Large intestine (tissue), 3 donors: ENCODE results near the gene SMCO2. TPM values are rescaled to one million over a fixed set of nuclear protein-coding genes. Genes with fewer than 3 reads are reported as not detected.

Source experiments
- DNase-seq, 2 donors: peaks; one replicate each; pipeline versions ENCODE4 v3.0.0 to v3.0.0-alpha.2; 2013
- H3K27ac ChIP-seq: one replicate; pipeline ENCODE4 v1.5.1; 2013; ENCODE audit warnings: low read length
- H3K27me3 ChIP-seq: 2 replicates; pipeline ENCODE4 v1.6.1; 2013; ENCODE audit warnings: low read length; ENCODE audit not compliant: control insufficient read depth, insufficient read depth
- H3K36me3 ChIP-seq: 2 replicates; pipeline ENCODE4 v1.6.1; 2013; ENCODE audit warnings: low read length; ENCODE audit not compliant: control insufficient read depth, insufficient read depth
- H3K4me1 ChIP-seq: one replicate; pipeline ENCODE4 v1.6.1; 2013; ENCODE audit warnings: low read length; ENCODE audit not compliant: control insufficient read depth, insufficient read depth
- H3K4me3 ChIP-seq: one replicate; pipeline ENCODE4 v1.5.1; 2013; ENCODE audit warnings: low read length
- H3K9me3 ChIP-seq: one replicate; pipeline ENCODE4 v1.6.1; 2013; ENCODE audit warnings: mild to moderate bottlenecking, low read depth, low read length, moderate library complexity; ENCODE audit not compliant: control insufficient read depth
- WGBS: methylation state at CpG from one replicate; pipeline ENCODE4 v1.1.5; 2013; ENCODE audit warnings: low lambda C conversion rate; ENCODE audit not compliant: insufficient coverage; 5-methylcytosine and 5-hydroxymethylcytosine counted together
- polyA plus RNA-seq: library from polyadenylated mRNA; unstranded; fragments of 120-200 nt; gene quantifications from one replicate; pipeline ENCODE4 v1.2.1, GENCODE V29; 2013

The SMCO2 gene
- polyA plus RNA-seq, 1 donor: 0.25 TPM

DNA sequence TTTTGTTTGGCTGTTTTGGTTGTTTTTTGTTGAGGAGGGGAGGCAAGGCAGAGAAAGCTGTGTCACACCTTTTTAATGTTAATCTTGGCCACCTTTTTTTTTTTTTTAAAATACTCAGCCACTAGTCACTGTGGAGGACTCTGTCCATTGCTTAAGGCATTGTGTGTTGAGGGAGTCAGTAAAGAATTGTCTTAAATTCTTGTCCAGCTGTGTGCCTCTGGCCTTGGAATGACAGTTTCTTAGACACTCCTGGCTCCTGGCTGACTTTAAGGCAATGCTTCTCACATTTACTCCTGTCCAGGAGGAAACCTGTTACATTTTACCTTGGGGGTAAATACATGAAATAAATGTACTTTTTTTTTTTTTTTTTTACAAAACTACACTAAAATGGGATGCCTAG lies 18.1 kb upstream of the SMCO2 start:
- H3K27me3 ChIP-seq: no peaks in the 10 kb centered on the region
- no peak for DNase-seq

GRCh38 chr12:27429606-27430005 lies 16.9 kb upstream of the SMCO2 start:
- WGBS: no CpG with 5 or more reads among the region's 2 CpGs
- Histone ChIP-seq H3K4me1 (no peaks in the 10 kb centered on the region), H3K27ac (no peak overlapping the region), H3K36me3 (no peaks in the 10 kb centered on the region), H3K27me3 (no peaks in the 10 kb centered on the region), H3K4me3 (no peak overlapping the region), H3K9me3 (no peaks in the 10 kb centered on the region)
- no peak for DNase-seq

More for the DNA sequence above, 18.1 kb upstream of the SMCO2 start:
- H3K36me3 ChIP-seq: no peaks in the 10 kb centered on the region
- no peak overlapping the region for H3K27ac ChIP-seq
- H3K4me3 ChIP-seq: no peak overlapping the region
- H3K4me1 ChIP-seq: no peaks in the 10 kb centered on the region
- H3K9me3 ChIP-seq: no peaks in the 10 kb centered on the region

- no peaks in the 10 kb centered on the region for H3K27me3 ChIP-seq
- no peaks in the 10 kb centered on the region for H3K36me3 ChIP-seq
- no peak for DNase-seq
- no peaks in the 10 kb centered on the region for H3K9me3 ChIP-seq
- 90% methylated on average over 2 of the region's 4 CpGs for WGBS
- H3K4me3 ChIP-seq: no peak overlapping the region
- H3K4me1 ChIP-seq: no peaks in the 10 kb centered on the region
- no peak overlapping the region for H3K27ac ChIP-seq
Measured at GRCh38 chr12:27431185-27431584, 15.4 kb upstream of the SMCO2 start.

- Histone ChIP-seq H3K4me3 (no peak overlapping the region), H3K9me3 (no peaks in the 10 kb centered on the region), H3K4me1 (no peaks in the 10 kb centered on the region), H3K27me3 (no peaks in the 10 kb centered on the region), H3K27ac (no peak overlapping the region), H3K36me3 (no peaks in the 10 kb centered on the region)
- 100% methylated on average over 1 of the region's 6 CpGs for WGBS
- no peak for DNase-seq
Measured at GRCh38 chr12:27434673-27435565, 11.6 kb upstream of the SMCO2 start.

- Histone ChIP-seq H3K36me3 (no peaks in the 10 kb centered on the region), H3K27ac (no peak overlapping the region), H3K4me1 (no peaks in the 10 kb centered on the region), H3K27me3 (no peaks in the 10 kb centered on the region), H3K4me3 (no peak overlapping the region), H3K9me3 (no peaks in the 10 kb centered on the region)
- DNase-seq: no peak
Measured at GRCh38 chr12:27436029-27436428, 10.5 kb upstream of the SMCO2 start.

DNA sequence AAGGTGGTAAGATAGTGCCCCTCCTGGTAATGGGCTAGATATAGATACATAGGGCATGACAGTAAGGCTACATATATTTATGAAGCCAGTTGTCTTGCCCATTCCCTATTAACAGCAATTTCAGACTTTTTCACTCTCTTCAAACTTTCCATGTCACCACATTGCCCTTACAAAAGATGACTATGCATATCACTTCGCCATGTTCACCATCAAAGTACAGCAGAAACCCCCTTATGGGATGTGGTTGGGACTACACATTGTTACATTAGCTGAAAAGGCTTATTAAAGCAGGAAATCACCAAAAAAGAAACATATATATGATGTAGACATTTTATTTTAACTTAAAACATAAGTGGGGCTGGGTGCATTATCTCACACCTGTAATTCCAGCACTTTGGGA lies 9.8 kb upstream of the SMCO2 start:
- Histone ChIP-seq H3K27me3 (no peaks in the 10 kb centered on the region), H3K27ac (no peak overlapping the region), H3K9me3 (no peaks in the 10 kb centered on the region), H3K36me3 (no peaks in the 10 kb centered on the region), H3K4me3 (no peak overlapping the region), H3K4me1 (no peaks in the 10 kb centered on the region)
- DNase-seq: no peak
- WGBS: 100% methylated on average over 1 of the region's 1 CpG

DNA sequence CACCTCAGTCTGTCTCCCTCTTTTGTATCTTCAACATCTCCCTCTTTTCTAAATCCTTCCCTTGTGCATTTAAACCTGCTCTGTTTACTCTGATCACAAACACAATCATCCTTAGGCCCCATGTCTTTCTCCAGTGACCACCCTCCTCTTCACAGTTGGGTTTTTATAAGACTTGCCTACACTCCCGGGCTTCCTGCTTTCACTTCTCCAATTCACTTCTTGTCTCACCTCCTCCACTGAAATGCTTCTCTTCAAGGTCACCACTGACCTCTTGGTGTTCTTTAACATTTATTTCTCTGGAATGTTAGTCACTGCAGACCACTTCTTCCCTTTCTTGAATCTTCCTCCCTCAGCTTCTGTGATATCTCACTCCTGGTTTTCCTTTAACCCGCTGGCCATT lies 8.7 kb upstream of the SMCO2 start:
- H3K36me3 ChIP-seq: no peaks in the 10 kb centered on the region
- no peaks in the 10 kb centered on the region for H3K27me3 ChIP-seq
- H3K9me3 ChIP-seq: no peaks in the 10 kb centered on the region
- H3K27ac ChIP-seq: no peak overlapping the region
- WGBS: 72% methylated on average over 2 of the region's 2 CpGs
- H3K4me1 ChIP-seq: no peaks in the 10 kb centered on the region
- DNase-seq: no peak
- no peak overlapping the region for H3K4me3 ChIP-seq

GRCh38 chr12:27447761-27448160 lies 1.2 kb downstream of the SMCO2 start:
- Histone ChIP-seq H3K9me3 (no peaks in the 10 kb centered on the region), H3K4me1 (no peaks in the 10 kb centered on the region), H3K4me3 (no peak overlapping the region), H3K27me3 (no peaks in the 10 kb centered on the region), H3K27ac (no peak overlapping the region), H3K36me3 (no peaks in the 10 kb centered on the region)
- WGBS: 100% methylated on average over 1 of the region's 8 CpGs
- no peak for DNase-seq

GRCh38 chr12:27449026-27449425 lies 2.5 kb downstream of the SMCO2 start:
- Histone ChIP-seq H3K27me3 (no peaks in the 10 kb centered on the region), H3K36me3 (no peaks in the 10 kb centered on the region), H3K27ac (no peak overlapping the region), H3K9me3 (no peaks in the 10 kb centered on the region), H3K4me1 (no peaks in the 10 kb centered on the region), H3K4me3 (no peak overlapping the region)
- DNase-seq: no peak
- WGBS: no CpG with 5 or more reads among the region's 6 CpGs

- no peaks in the 10 kb centered on the region for H3K4me1 ChIP-seq
- 100% methylated on average over 2 of the region's 5 CpGs for WGBS
- H3K9me3 ChIP-seq: no peaks in the 10 kb centered on the region
- H3K4me3 ChIP-seq: no peak overlapping the region
- no peaks in the 10 kb centered on the region for H3K27me3 ChIP-seq
- no peaks in the 10 kb centered on the region for H3K36me3 ChIP-seq
- no peak for DNase-seq
- H3K27ac ChIP-seq: no peak overlapping the region
Measured at GRCh38 chr12:27449893-27450534, 3.5 kb downstream of the SMCO2 start.
